ENCODE data around the gene SLC16A14.

Gene SLC16A14

GRCh38 chr2:230077851-230078547 lies 9.3 kb upstream of the SLC16A14 start:
- no peak for TF ChIP-seq CTCF (IDR thresholded peaks at IDR 0.05; ENCODE audit: control insufficient read depth, extremely low read depth, insufficient read depth)
- DNase-seq (ENCODE audit: low read depth), result no peak
- H3K4me3 ChIP-seq (ENCODE audit: low read depth, low read length), result no peak overlapping the region

- TF ChIP-seq CTCF (IDR thresholded peaks at IDR 0.05; ENCODE audit: control insufficient read depth, extremely low read depth, insufficient read depth), result no peak
- no peak for DNase-seq (ENCODE audit: low read depth)
- H3K4me3 ChIP-seq (ENCODE audit: low read depth, low read length), result no peak overlapping the region
Observed at GRCh38 chr2:230076819-230077218, 8.1 kb upstream of the SLC16A14 start.

- no peak for DNase-seq (ENCODE audit: low read depth)
- no peak for TF ChIP-seq CTCF (IDR thresholded peaks at IDR 0.05; ENCODE audit: control insufficient read depth, extremely low read depth, insufficient read depth)
- no peak overlapping the region for H3K4me3 ChIP-seq (ENCODE audit: low read depth, low read length)
Observed at GRCh38 chr2:230075988-230076631, 7.4 kb upstream of the SLC16A14 start.

GRCh38 chr2:230071421-230071820 lies 2.7 kb upstream of the SLC16A14 start:
- no peak overlapping the region for H3K4me3 ChIP-seq (ENCODE audit: low read depth, low read length)
- no peak for DNase-seq (ENCODE audit: low read depth)
- TF ChIP-seq CTCF (IDR thresholded peaks at IDR 0.05; ENCODE audit: control insufficient read depth, extremely low read depth, insufficient read depth), result no peak

GRCh38 chr2:230069402-230069801 lies 678 bp upstream of the SLC16A14 start:
- DNase-seq (ENCODE audit: low read depth), result no peak
- TF ChIP-seq CTCF (IDR thresholded peaks at IDR 0.05; ENCODE audit: control insufficient read depth, extremely low read depth, insufficient read depth), result no peak
- H3K4me3 ChIP-seq (ENCODE audit: low read depth, low read length), result no peak overlapping the region

- peak overlapping the region; percentile 69 for H3K4me3 ChIP-seq (ENCODE audit: low read depth, low read length)
- TF ChIP-seq CTCF (IDR thresholded peaks at IDR 0.05; ENCODE audit: control insufficient read depth, extremely low read depth, insufficient read depth), result no peak
- no peak for DNase-seq (ENCODE audit: low read depth)
Observed at GRCh38 chr2:230068016-230068650, 591 bp downstream of the SLC16A14 start.

Measured in LNCaP clone FGC (cell line).